ENCODE measurements around the gene TCF7.
A peak's percentile ranks its signal among the peaks of the same experiment; 100 is the strongest.

The TCF7 gene

DNA sequence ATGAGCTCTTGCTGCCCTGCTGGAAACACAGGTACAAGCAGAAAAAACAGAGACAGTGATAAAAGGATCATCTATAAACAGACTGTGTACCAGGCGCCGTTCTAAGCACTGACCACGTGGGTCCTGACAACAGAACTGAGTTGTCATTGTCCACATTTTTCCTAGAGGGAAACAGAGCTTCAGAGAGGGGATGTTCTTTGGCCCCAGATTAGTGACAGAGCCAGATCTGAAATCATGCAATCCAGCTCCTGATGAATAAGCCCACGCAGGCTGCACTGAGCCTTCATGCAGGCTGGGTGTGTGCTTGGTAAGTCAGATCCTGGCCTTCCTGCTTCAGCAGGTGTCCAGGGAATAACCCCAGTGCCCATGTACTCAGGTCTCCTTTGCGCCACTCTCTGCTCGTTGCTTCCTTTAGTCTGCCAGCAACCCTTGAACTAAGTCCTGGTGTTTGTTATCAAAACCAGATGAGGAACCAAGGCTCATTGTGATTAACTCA, 22.8 kb upstream of the TCF7 start:
- TF ChIP-seq CTCF (IDR thresholded peaks at IDR 0.05) = no peak
- Histone ChIP-seq H3K9me3 (no peaks in the 10 kb centered on the region), H3K27me3 (no peaks in the 10 kb centered on the region), H3K36me3 (no peaks in the 10 kb centered on the region), H3K4me1 (peaks cover 0 to 23% (median 17%) of the 10 kb centered on the region in 4 donors), H3K4me3 (no peak overlapping the region), H3K27ac (no peak overlapping the region)
- DNase-seq = no peak
- intact Hi-C loops (cut with DNase I; ENCODE audit: low total_unique reads) = no loop called here

GRCh38 chr5:134092875-134093274, 21.6 kb upstream of the TCF7 start:
- intact Hi-C loops (cut with DNase I; ENCODE audit: low total_unique reads) = no loop called here
- Histone ChIP-seq H3K4me1 (peaks cover 0 to 23% (median 17%) of the 10 kb centered on the region in 4 donors), H3K27ac (no peak overlapping the region), H3K9me3 (no peaks in the 10 kb centered on the region), H3K27me3 (no peaks in the 10 kb centered on the region), H3K36me3 (no peaks in the 10 kb centered on the region), H3K4me3 (no peak overlapping the region)
- no peak for TF ChIP-seq CTCF (IDR thresholded peaks at IDR 0.05)
- no peak for DNase-seq

DNA sequence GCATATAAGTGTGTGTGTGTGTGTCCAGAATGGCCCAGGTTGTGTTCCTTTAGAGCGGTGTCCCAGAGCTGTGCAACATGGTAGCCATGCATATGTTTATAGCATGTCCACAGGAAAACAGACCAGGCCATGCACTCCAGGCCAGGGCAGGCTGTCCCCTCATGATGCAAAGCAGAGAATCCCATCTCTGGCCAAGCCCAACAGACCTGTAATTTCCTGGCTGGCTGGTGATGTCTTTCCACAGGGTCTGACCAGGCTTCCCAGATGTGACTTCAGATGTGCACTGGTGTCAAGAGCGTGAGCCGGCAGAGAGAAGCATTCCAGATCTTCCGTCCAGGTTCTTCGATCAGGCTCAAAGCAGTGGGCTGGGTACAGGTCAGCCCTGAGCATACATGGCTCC, 21.1 kb upstream of the TCF7 start:
- Histone ChIP-seq H3K4me1 (peaks cover 0 to 23% (median 17%) of the 10 kb centered on the region in 4 donors), H3K9me3 (no peaks in the 10 kb centered on the region), H3K27me3 (no peaks in the 10 kb centered on the region), H3K4me3 (no peak overlapping the region), H3K36me3 (no peaks in the 10 kb centered on the region), H3K27ac (no peak overlapping the region)
- intact Hi-C loops (cut with DNase I; ENCODE audit: low total_unique reads) = no loop called here
- no peak for DNase-seq
- TF ChIP-seq CTCF (IDR thresholded peaks at IDR 0.05) = no peak

DNA sequence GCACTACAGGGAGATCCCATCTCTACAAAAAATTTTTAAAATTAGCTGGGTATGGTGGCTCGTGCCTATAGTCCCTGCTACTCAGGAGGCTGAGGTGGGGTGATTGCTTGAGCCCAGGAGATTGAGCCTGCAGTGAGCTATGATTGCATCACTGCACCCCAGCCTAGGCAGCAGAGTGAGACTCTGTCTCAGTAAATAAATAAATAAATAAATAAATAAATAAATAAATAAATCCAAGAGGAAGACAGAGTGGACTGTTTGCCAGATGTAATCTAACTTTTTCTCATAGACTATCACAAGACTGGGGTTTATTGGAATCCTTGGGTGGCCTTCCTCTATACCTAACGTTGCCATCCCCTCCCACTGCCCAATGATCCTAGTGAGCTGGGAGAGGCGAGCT, 19.2 kb upstream of the TCF7 start:
- no peak for DNase-seq
- Histone ChIP-seq H3K36me3 (no peaks in the 10 kb centered on the region), H3K4me3 (no peak overlapping the region), H3K9me3 (no peaks in the 10 kb centered on the region), H3K27me3 (no peaks in the 10 kb centered on the region), H3K27ac (peak overlapping the region in 1 of 2 donors; percentile 15), H3K4me1 (peaks cover 0 to 36% (median 24%) of the 10 kb centered on the region in 4 donors)
- intact Hi-C loops (cut with DNase I; ENCODE audit: low total_unique reads) = no loop called here
- no peak for TF ChIP-seq CTCF (IDR thresholded peaks at IDR 0.05)

DNA sequence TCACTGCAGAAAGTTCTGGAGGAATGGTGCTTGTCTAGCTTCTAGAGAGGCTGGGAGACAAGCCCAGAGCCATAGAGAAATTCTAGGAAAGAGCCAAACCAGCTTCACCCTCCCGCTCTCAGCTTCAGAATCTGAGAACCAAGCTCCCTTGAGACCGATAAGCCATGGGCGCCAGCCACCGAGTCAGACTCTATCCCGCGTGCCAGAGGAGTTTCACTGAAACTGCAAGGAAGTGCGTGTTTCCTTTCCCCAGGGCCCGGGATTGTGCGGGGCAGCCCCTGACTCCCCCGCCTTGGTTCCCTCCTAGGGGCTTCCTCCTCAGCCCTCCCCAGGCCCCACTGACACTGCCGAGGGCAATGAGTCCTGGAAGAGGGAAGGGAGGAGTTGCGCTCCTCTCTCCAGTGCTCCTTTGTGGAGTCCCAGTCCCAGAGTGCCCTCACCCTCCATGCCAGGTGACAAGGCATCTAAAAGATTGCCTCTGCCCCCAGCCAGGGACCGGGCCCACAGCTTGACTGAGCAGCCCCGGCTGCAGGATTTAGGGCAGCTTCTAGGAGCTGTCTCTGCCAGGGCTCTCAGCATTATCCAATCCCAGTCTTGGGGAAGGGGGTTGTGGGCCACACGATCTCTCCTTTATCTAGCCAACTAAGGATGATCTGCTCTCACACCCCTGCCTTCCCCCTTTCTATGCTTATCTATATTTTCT, 18.4 kb upstream of the TCF7 start:
- Histone ChIP-seq H3K27me3 (no peaks in the 10 kb centered on the region), H3K36me3 (no peaks in the 10 kb centered on the region), H3K4me3 (no peak overlapping the region), H3K27ac (peak overlapping the region; percentile 15 to 24), H3K4me1 (peaks cover 0 to 43% (median 32%) of the 10 kb centered on the region in 4 donors), H3K9me3 (no peaks in the 10 kb centered on the region)
- intact Hi-C loops (cut with DNase I; ENCODE audit: low total_unique reads) = no loop called here
- no peak for TF ChIP-seq CTCF (IDR thresholded peaks at IDR 0.05)
- DNase-seq = peak in 1 of 2 donors; percentile 87

All from tibial artery (tissue), 4 donors.